NCI-H2227 treated with DMSO at 0.1 percent for 48 hours (cell line): Measurements from ENCODE around the gene DBX2.
"Not testable (repeated sequence)": the region's sequence is repeated elsewhere in the genome, so short reads cannot be mapped to it uniquely, and the experiment has no call there.

Experiments used
- DNase-seq: peaks from one replicate; lab custom pipeline; 2025; lab: John Stamatoyannopoulos, UW

The DBX2 gene

GRCh38 chr12:45010059-45010458 lies 40.8 kb downstream of the DBX2 start:
- DNase-seq: no peak

GRCh38 chr12:45008211-45008610 lies 42.7 kb downstream of the DBX2 start:
- no peak for DNase-seq

GRCh38 chr12:44999355-44999754 lies 51.5 kb downstream of the DBX2 start:
- no peak for DNase-seq

GRCh38 chr12:44993161-44993560 lies 57.7 kb downstream of the DBX2 start:
- no peak for DNase-seq

- not testable (repeated sequence) for DNase-seq
These were observed 66.0 kb downstream of the DBX2 start for GRCh38 chr12:44984863-44985262.

- no peak for DNase-seq
These were observed 71.0 kb downstream of the DBX2 start for GRCh38 chr12:44979918-44980317.

- DNase-seq: no peak
These were observed 74.7 kb downstream of the DBX2 start for GRCh38 chr12:44976246-44976645.

GRCh38 chr12:44972746-44973421 lies 78.0 kb downstream of the DBX2 start:
- no peak for DNase-seq

- DNase-seq: no peak
These were observed 81.9 kb downstream of the DBX2 start for GRCh38 chr12:44968965-44969364.
